Smooth muscle cell (in vitro differentiated cells): Measurements from ENCODE around the gene RPRM. TPM values are rescaled to one million over a fixed set of nuclear protein-coding genes. Genes with fewer than 3 reads are reported as not detected.
A peak's percentile ranks its signal among the peaks of the same experiment; 100 is the strongest.

ENCODE experiments used
- DNase-seq: peaks from one replicate; lab custom pipeline; 2025; ENCODE audit not compliant: unreplicated experiment; lab: John Stamatoyannopoulos, UW
- H2AFZ ChIP-seq: fragments of 200-600 bp; sonication (generic); 2 replicates; pipeline ENCODE4 v1.6.0; 2016; ENCODE audit warnings: antibody characterized with exemption, low read depth, mild to moderate bottlenecking
- H3F3A ChIP-seq: fragments of 200-600 bp; sonication (generic); 2 replicates; pipeline ENCODE4 v1.6.0; 2017; ENCODE audit warnings: antibody characterized with exemption, low read depth
- H3K27ac ChIP-seq: fragments of 200-600 bp; sonication (generic); 2 replicates; pipeline ENCODE4 v1.5.1; 2016; ENCODE audit warnings: low read depth, mild to moderate bottlenecking
- H3K27me3 ChIP-seq: fragments of 200-600 bp; sonication (generic); 2 replicates; pipeline ENCODE4 v1.6.1; 2016; ENCODE audit warnings: low read depth, mild to moderate bottlenecking
- H3K36me3 ChIP-seq: fragments of 200-600 bp; sonication (generic); 2 replicates; pipeline ENCODE4 v1.5.1; 2016; ENCODE audit warnings: low read depth
- H3K4me1 ChIP-seq: fragments of 200-600 bp; sonication (generic); 2 replicates; pipeline ENCODE4 v1.5.1; 2016; ENCODE audit warnings: low read depth
- H3K4me2 ChIP-seq: fragments of 200-600 bp; sonication (generic); 2 replicates; pipeline ENCODE4 v1.6.0; 2016; ENCODE audit warnings: mild to moderate bottlenecking
- H3K4me3 ChIP-seq: fragments of 200-600 bp; sonication (generic); 2 replicates; pipeline ENCODE4 v1.5.1; 2016; ENCODE audit warnings: mild to moderate bottlenecking
- H3K79me2 ChIP-seq: fragments of 200-600 bp; sonication (generic); 2 replicates; pipeline ENCODE4 v1.6.0; 2016; ENCODE audit warnings: low read depth, mild to moderate bottlenecking
- H3K9ac ChIP-seq: fragments of 200-600 bp; sonication (generic); 2 replicates; pipeline ENCODE4 v1.6.0; 2016; ENCODE audit warnings: low read depth
- H3K9me3 ChIP-seq: fragments of 200-600 bp; sonication (generic); replicated peaks from 2 replicates; pipeline ENCODE4 v1.5.1; 2016; ENCODE audit warnings: low read depth
- H4K20me1 ChIP-seq: fragments of 200-600 bp; sonication (generic); 2 replicates; pipeline ENCODE4 v1.6.0; 2016; ENCODE audit warnings: low read depth
- WGBS: methylation state at CpG from one replicate; pipeline ENCODE4 v1.1.7; 2016; ENCODE audit warnings: low lambda C conversion rate; 5-methylcytosine and 5-hydroxymethylcytosine counted together
- polyA plus RNA-seq: library from polyadenylated mRNA; unstranded; fragments of >200 nt; fragmentation: Nextera tagmentation; extraction: Ambion mirVana; gene quantifications from 2 replicates; pipeline ENCODE4 v1.2.1, GENCODE V29; 2016
- total RNA-seq: library from RNA; depleted of rRNA; stranded (reverse); fragments of >200 nt; gene quantifications from 2 replicates; pipeline ENCODE4 v1.2.3, GENCODE V29; 2014
- TF ChIP-seq, protein P1 (sequence below): fragments of 200-600 bp; sonication (generic); IDR thresholded peaks from 2 replicates; pipeline ENCODE4 v1.5.1; 2017; ENCODE audit warnings: borderline replicate concordance, mild to moderate bottlenecking, antibody characterized with exemption; ENCODE audit not compliant: insufficient read depth, poor library complexity, severe bottlenecking

The RPRM gene
- total and polyA plus RNA-seq, 2 experiments from 2014 or later = 0.13 TPM; not detected in 1

DNA sequence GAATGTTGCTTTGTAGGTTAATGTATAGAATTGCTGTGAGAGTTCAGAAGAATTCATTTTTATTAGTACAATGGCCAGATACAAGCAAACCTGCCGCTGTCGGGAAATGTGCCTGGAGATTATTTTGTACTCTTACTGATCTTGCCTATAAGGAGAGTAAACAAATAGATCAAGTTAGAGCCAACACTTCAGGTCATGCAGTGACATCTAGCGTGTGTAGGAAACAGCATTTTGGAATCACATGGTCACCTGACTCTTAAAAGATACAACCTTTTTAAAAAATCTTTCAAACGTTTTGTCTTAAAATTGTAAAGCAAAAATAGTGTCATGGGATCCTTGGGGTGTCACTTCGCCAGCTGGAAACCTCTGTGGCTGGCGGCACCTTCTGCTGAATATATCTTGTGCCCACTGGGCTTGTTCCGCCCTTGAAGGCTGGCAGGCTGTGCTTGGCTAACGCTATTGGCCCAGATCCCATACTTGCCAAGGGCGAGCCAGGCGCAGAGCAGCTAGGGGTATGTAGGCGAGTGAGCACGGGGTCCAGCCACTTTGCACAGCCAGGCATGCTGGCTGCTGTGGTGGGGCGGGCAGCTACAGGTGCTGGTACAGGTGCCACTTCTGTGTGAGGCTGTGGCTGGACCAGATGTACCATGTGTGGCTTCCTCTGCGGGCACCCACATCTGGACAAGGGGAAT lies 19.5 kb upstream of the RPRM start:
- Histone ChIP-seq H3K4me2 (no peak overlapping the region), H2AFZ (no peak overlapping the region), H3K27me3 (no peaks in the 10 kb centered on the region), H3K9me3 (no peaks in the 10 kb centered on the region), H3F3A (no peaks in the 10 kb centered on the region), H3K4me1 (no peaks in the 10 kb centered on the region), H3K27ac (no peak overlapping the region), H3K79me2 (no peaks in the 10 kb centered on the region), H3K9ac (no peak overlapping the region), H3K36me3 (no peaks in the 10 kb centered on the region), H4K20me1 (no peaks in the 10 kb centered on the region), H3K4me3 (no peak overlapping the region)
- no peak for DNase-seq
- WGBS = 92% methylated on average over 14 of the region's 14 CpGs
- TF ChIP-seq, protein P1, sequence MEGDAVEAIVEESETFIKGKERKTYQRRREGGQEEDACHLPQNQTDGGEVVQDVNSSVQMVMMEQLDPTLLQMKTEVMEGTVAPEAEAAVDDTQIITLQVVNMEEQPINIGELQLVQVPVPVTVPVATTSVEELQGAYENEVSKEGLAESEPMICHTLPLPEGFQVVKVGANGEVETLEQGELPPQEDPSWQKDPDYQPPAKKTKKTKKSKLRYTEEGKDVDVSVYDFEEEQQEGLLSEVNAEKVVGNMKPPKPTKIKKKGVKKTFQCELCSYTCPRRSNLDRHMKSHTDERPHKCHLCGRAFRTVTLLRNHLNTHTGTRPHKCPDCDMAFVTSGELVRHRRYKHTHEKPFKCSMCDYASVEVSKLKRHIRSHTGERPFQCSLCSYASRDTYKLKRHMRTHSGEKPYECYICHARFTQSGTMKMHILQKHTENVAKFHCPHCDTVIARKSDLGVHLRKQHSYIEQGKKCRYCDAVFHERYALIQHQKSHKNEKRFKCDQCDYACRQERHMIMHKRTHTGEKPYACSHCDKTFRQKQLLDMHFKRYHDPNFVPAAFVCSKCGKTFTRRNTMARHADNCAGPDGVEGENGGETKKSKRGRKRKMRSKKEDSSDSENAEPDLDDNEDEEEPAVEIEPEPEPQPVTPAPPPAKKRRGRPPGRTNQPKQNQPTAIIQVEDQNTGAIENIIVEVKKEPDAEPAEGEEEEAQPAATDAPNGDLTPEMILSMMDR = no peak

DNA sequence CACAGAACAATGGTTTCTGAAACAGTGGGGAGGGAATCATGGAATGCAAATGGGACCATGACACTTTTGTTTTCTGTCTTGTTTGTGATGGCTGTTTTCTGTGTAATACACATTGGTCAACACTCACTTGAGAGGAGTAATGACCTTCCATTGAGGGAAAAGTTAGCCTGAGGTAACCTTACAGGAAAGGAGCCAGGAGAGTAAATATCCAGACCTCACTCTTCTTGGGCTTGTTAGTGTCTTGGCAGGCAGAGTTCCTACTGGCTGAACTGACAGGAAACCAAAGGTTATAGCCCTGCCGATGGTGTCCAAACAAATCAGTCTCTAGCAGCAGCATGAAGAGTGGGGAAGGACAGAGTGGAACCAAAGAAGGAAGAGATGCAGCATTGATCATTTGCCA lies 17.2 kb upstream of the RPRM start:
- no peaks in the 10 kb centered on the region for H3K27me3 ChIP-seq
- no peaks in the 10 kb centered on the region for H3K79me2 ChIP-seq
- WGBS = 71% methylated on average over 1 of the region's 1 CpG
- H4K20me1 ChIP-seq = no peaks in the 10 kb centered on the region
- no peaks in the 10 kb centered on the region for H3K36me3 ChIP-seq
- H3K4me3 ChIP-seq = no peak overlapping the region
- TF ChIP-seq, protein P1 = no peak
- no peaks in the 10 kb centered on the region for H3K9me3 ChIP-seq
- H3K9ac ChIP-seq = no peak overlapping the region
- no peaks in the 10 kb centered on the region for H3K4me1 ChIP-seq
- no peaks in the 10 kb centered on the region for H3F3A ChIP-seq
- H3K4me2 ChIP-seq = no peak overlapping the region
- no peak overlapping the region for H3K27ac ChIP-seq
- H2AFZ ChIP-seq = no peak overlapping the region
- no peak for DNase-seq

DNA sequence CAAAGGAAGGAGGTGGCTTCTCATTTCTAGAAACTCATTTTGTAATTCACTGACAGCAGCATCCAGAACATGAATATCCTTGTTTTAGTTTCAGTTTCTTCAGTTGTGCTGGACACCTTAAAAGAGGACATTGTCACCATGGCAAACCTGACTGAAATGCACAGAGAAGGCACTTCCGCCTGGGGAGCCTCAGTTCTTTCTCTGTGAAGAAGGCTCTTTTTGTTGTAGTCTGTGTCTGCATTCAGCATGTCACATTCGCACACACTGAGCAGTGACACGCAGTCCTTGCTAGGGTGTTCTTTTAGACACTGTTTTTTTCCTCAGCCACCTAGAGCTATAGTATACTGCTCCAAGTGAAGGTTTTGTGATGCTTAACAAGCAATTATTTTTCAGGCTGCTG lies 9.5 kb upstream of the RPRM start:
- 53% methylated on average over 3 of the region's 3 CpGs for WGBS
- DNase-seq = no peak

More for the DNA sequence above, 9.5 kb upstream of the RPRM start:
- Histone ChIP-seq H3K4me2 (peak overlapping the region; percentile 44), H2AFZ (peak overlapping the region; percentile 54), H4K20me1 (no peaks in the 10 kb centered on the region), H3F3A (no peaks in the 10 kb centered on the region), H3K79me2 (no peaks in the 10 kb centered on the region), H3K4me3 (no peak overlapping the region), H3K27me3 (no peaks in the 10 kb centered on the region), H3K27ac (no peak overlapping the region), H3K4me1 (peaks cover 16% of the 10 kb centered on the region), H3K36me3 (no peaks in the 10 kb centered on the region), H3K9me3 (no peaks in the 10 kb centered on the region), H3K9ac (no peak overlapping the region)
- TF ChIP-seq, protein P1 = no peak
